HEK293T (cell line): ENCODE measurements around the gene USP10.
"Not testable (repeated sequence)": the region's sequence is repeated elsewhere in the genome, so short reads cannot be mapped to it uniquely, and the experiment has no call there.

Source experiments
- CTCF ChIA-PET: fragments of 350-600 bp; formaldehyde crosslinking; extraction: SDS; loops from one replicate; lab custom pipeline; 2021; ENCODE audit warnings: antibody characterized with exemption, inconsistent platforms; lab: Yijun Ruan, JAX
- POLR2A ChIA-PET: fragments of 350-600 bp; formaldehyde crosslinking; extraction: SDS; loops from one replicate; lab custom pipeline; 2020; ENCODE audit warnings: antibody characterized with exemption, inconsistent platforms; lab: Yijun Ruan, JAX
- DNase-seq: peaks from one replicate; pipeline ENCODE4 v3.0.0; 2012; ENCODE audit warnings: mixed read lengths; ENCODE audit errors: extremely low spot score
- ARNT ChIP-seq: fragments of 450-650 bp; IDR thresholded peaks from 2 replicates; pipeline ENCODE4 v1.6.1; 2017; ENCODE audit warnings: mild to moderate bottlenecking
- BHLHE40 ChIP-seq: fragments of 450-650 bp; IDR thresholded peaks from 2 replicates; pipeline ENCODE4 v1.6.1; 2016; ENCODE audit warnings: mild to moderate bottlenecking, moderate library complexity, borderline replicate concordance
- CTBP1 ChIP-seq: fragments of 450-650 bp; IDR thresholded peaks from 2 replicates; pipeline ENCODE4 v1.6.1; 2016; ENCODE audit warnings: borderline replicate concordance
- ELF4 ChIP-seq: fragments of 450-650 bp; IDR thresholded peaks from 2 replicates; pipeline ENCODE4 v1.6.1; 2017; ENCODE audit warnings: antibody characterized with exemption
- FOXA1 ChIP-seq: fragments of 450-650 bp; IDR thresholded peaks from 2 replicates; pipeline ENCODE4 v1.6.1; 2016; ENCODE audit warnings: mild to moderate bottlenecking
- FOXK2 ChIP-seq: fragments of 450-650 bp; IDR thresholded peaks from 2 replicates; pipeline ENCODE4 v1.6.1; 2016; ENCODE audit warnings: mild to moderate bottlenecking
- FOXM1 ChIP-seq: fragments of 450-650 bp; IDR thresholded peaks from 2 replicates; pipeline ENCODE4 v1.6.1; 2017; ENCODE audit warnings: mild to moderate bottlenecking, borderline replicate concordance
- HDGF ChIP-seq: fragments of 450-650 bp; IDR thresholded peaks from 2 replicates; pipeline ENCODE4 v1.6.1; 2017; ENCODE audit warnings: antibody characterized with exemption, borderline replicate concordance
- L3MBTL2 ChIP-seq: fragments of 450-650 bp; conservative IDR thresholded peaks from 2 replicates; pipeline ENCODE4 v1.6.1; 2016; ENCODE audit warnings: mild to moderate bottlenecking
- LEF1 ChIP-seq: fragments of 450-650 bp; IDR thresholded peaks from 2 replicates; pipeline ENCODE4 v1.6.1; 2017; ENCODE audit warnings: mild to moderate bottlenecking, borderline replicate concordance
- NFRKB ChIP-seq: fragments of 450-650 bp; IDR thresholded peaks from 2 replicates; pipeline ENCODE4 v1.6.1; 2016; ENCODE audit warnings: mild to moderate bottlenecking, moderate library complexity
- SP1 ChIP-seq: fragments of 450-650 bp; IDR thresholded peaks from 2 replicates; pipeline ENCODE4 v1.6.1; 2017
- SUZ12 ChIP-seq: fragments of 450-650 bp; IDR thresholded peaks from 2 replicates; pipeline ENCODE4 v1.6.1; 2016; ENCODE audit warnings: mild to moderate bottlenecking
- TARDBP ChIP-seq: fragments of 450-650 bp; IDR thresholded peaks from 2 replicates; pipeline ENCODE4 v1.6.1; 2016
- ZNF384 ChIP-seq: fragments of 450-650 bp; IDR thresholded peaks from 2 replicates; pipeline ENCODE4 v1.6.1; 2016
- TF ChIP-seq, protein P1 (sequence below): fragments of 450-650 bp; IDR thresholded peaks from 2 replicates; pipeline ENCODE4 v1.6.1; 2016

The USP10 gene

DNA sequence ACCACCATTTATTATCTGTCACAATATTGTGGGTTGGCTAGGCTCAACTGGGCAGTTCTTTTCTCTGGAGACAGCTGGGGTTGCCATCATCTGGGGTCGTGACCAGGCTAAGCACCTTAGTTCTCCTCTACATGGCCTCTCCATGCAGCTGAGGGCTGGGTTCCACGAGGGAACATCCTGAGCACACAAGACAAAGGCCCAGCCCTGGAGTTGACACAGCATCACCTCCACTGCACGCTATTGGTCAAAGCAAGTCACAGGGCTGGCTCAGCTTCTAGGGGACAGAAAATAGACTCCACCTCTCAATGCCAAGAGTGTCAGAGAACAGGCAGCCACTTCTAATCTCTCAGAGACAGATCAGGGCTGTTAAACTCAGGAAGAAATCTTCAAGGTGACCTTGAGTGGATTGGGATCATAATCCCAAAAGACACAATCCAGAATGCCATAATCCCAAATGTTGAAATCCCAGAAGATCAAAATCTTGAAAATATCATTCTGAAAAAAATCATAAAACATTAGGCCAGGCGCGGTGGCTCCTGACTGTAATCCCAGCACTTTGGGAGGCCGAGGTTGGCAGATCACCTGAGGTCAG is 13.0 kb upstream of the USP10 start:
- TF ChIP-seq, protein P1, sequence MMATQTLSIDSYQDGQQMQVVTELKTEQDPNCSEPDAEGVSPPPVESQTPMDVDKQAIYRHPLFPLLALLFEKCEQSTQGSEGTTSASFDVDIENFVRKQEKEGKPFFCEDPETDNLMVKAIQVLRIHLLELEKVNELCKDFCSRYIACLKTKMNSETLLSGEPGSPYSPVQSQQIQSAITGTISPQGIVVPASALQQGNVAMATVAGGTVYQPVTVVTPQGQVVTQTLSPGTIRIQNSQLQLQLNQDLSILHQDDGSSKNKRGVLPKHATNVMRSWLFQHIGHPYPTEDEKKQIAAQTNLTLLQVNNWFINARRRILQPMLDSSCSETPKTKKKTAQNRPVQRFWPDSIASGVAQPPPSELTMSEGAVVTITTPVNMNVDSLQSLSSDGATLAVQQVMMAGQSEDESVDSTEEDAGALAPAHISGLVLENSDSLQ = no peak
- DNase-seq = no peak
- ChIA-PET CTCF (interaction anchor here (0.7 kb wide), 1 partner anchor 30 kb away, joined by 3 read pairs; no protein-coding TSS in a partner anchor), POLR2A (no interaction called here)

- POLR2A ChIA-PET = no interaction called here
- no peak for TF ChIP-seq TARDBP
- TF ChIP-seq SUZ12 = no peak
- no peak for TF ChIP-seq BHLHE40
- no peak for TF ChIP-seq L3MBTL2
- no peak for TF ChIP-seq CTBP1
- TF ChIP-seq FOXK2 = no peak
- no peak for TF ChIP-seq SP1
- no peak for TF ChIP-seq HDGF
- no peak for TF ChIP-seq FOXA1
- TF ChIP-seq ELF4 = no peak
- no peak for TF ChIP-seq FOXM1
- TF ChIP-seq ZNF384 = no peak
- no peak for TF ChIP-seq LEF1
- TF ChIP-seq NFRKB = no peak
- CTCF ChIA-PET = interaction anchor here (0.6 kb wide), 1 partner anchor 569 kb away, joined by 4 read pairs; no protein-coding TSS in a partner anchor
- no peak for DNase-seq
These were observed 12.1 kb upstream of the USP10 start for GRCh38 chr16:84687715-84688114.

GRCh38 chr16:84688163-84688562 is 11.6 kb upstream of the USP10 start:
- DNase-seq, POLR2A ChIA-PET: not testable (repeated sequence)
- CTCF ChIA-PET = interaction anchor here (0.6 kb wide), 2 partner anchors 198 to 569 kb away, joined by 3 to 4 read pairs; no protein-coding TSS in a partner anchor

DNA sequence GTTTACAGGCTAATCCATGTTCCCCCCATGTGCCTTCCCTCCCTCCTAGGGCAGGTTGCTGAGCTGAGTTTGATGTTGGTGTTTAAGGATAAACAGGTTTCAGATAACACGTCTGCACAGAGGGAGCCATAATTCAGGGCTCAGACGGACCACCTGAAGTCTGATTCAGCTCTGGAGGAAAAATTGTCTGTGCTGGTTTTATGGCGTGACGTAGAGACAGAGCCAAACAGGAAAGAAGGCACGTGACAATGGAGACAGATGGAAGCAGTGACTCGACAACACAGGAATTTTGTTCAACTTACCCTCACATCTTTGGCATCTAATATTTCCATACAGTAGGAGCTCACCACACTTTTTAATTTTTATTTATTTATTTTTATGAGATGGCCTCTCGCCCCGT is 10.7 kb upstream of the USP10 start:
- CTCF ChIA-PET = no interaction called here
- DNase-seq = no peak
- TF ChIP-seq CTBP1 (no peak), FOXK2 (no peak)
- POLR2A ChIA-PET = no interaction called here

- no peak for DNase-seq
- TF ChIP-seq LEF1 (no peak), SUZ12 (no peak), L3MBTL2 (no peak), FOXA1 (no peak), ARNT (no peak), HDGF (no peak), BHLHE40 (no peak), SP1 (no peak)
- TF ChIP-seq, protein P1 = no peak
- ChIA-PET POLR2A (no interaction called here), CTCF (interaction anchor here (0.7 kb wide), 1 partner anchor 10 kb away, joined by 3 read pairs; no protein-coding TSS in a partner anchor)
These were observed 9.5 kb upstream of the USP10 start for GRCh38 chr16:84690088-84690819.

DNA sequence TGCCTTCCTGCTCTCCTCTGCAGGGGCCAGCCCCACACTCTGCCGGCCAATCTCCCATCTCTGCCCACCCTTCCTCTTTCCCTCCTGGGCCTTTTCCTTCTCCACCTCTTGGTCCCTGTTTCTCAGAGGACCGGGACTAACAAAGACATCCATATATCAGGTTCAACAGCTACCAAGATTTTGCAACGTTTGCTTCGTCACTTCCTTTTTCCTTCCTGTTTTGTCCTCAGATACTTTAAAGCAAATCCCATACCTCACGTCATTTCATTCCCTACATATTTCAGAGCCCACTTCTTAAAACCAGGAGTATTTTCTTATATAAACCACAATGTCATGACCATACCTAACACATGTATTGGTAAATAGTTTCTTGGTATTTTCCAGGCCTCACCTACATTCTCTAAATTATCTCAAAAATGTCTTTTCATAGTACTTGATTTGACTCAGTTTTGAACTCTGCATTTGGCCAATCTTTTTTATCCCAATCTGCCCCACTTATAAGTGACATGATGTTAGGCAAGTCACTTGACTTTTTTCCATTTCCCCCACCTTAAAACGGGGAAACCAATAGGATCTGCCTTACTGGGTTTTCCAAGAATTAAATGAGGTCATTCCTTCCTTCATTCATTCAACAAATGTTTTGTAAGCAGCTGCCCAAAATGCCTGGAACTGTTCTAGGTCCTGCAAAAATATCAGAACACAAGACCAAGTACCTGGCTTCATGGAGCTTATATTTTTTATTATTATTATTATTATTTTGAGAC is 7.2 kb upstream of the USP10 start:
- CTCF ChIA-PET = interaction anchor here (1.0 kb wide), 1 partner anchor 46 kb away, joined by 4 read pairs; no protein-coding TSS in a partner anchor
- POLR2A ChIA-PET = no interaction called here
- TF ChIP-seq SUZ12 (no peak), TARDBP (no peak), L3MBTL2 (no peak), ELF4 (no peak), FOXK2 (no peak), FOXA1 (no peak)
- DNase-seq = no peak

DNA sequence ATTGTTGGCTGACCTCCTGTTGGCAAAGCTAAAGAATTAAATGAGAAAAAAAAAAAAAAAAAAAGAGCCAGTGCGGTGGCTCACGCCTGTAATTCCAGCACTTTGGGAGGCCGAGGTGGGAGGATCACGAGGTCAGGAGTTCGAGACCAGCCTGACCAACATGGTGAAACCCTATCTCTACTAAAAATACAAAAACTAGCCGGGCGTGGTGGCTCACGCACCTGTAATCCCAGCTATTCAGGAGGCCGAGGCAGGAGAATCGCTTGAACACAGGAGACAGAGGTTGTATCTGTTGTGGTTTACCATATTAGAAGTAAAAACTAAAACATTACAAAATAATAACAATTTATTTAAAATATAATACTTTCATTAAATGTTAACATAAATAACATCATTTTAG is 5.9 kb upstream of the USP10 start:
- DNase-seq, POLR2A ChIA-PET: not testable (repeated sequence)
- CTCF ChIA-PET = interaction anchor here (1.0 kb wide), 1 partner anchor 45 kb away, joined by 4 read pairs; no protein-coding TSS in a partner anchor
